ENCODE results near the gene BNIP1.

GRCh38 chr5:173175523-173175922, 31.2 kb downstream of the BNIP1 start:
- TF ChIP-seq, protein P1, sequence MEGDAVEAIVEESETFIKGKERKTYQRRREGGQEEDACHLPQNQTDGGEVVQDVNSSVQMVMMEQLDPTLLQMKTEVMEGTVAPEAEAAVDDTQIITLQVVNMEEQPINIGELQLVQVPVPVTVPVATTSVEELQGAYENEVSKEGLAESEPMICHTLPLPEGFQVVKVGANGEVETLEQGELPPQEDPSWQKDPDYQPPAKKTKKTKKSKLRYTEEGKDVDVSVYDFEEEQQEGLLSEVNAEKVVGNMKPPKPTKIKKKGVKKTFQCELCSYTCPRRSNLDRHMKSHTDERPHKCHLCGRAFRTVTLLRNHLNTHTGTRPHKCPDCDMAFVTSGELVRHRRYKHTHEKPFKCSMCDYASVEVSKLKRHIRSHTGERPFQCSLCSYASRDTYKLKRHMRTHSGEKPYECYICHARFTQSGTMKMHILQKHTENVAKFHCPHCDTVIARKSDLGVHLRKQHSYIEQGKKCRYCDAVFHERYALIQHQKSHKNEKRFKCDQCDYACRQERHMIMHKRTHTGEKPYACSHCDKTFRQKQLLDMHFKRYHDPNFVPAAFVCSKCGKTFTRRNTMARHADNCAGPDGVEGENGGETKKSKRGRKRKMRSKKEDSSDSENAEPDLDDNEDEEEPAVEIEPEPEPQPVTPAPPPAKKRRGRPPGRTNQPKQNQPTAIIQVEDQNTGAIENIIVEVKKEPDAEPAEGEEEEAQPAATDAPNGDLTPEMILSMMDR (tag by site-specific recombination; IDR thresholded peaks at IDR 0.05): no peak
- no peak for TF ChIP-seq ZNF621 (tag by site-specific recombination; IDR thresholded peaks at IDR 0.05)
- TF ChIP-seq KLF9 (tag by site-specific recombination; IDR thresholded peaks at IDR 0.05; ENCODE audit: low read depth): no peak
- no peak for TF ChIP-seq ZNF623 (tag by site-specific recombination; IDR thresholded peaks at IDR 0.05)

All from HEK293 (cell line).